ENCODE results near the gene FOXO3. TPM values are rescaled to one million over a fixed set of nuclear protein-coding genes. Genes with fewer than 3 reads are reported as not detected.
A peak's percentile ranks its signal among the peaks of the same experiment; 100 is the strongest.
"Not testable (repeated sequence)": the region's sequence is repeated elsewhere in the genome, so short reads cannot be mapped to it uniquely, and the experiment has no call there.

Gene FOXO3
- polyA plus RNA-seq, 2 donors, result 9.6 to 15.3 TPM

- H3K9me3 ChIP-seq (ENCODE audit: control insufficient read depth in 2 of 2, insufficient read depth in 1 of 2, low read depth in 1 of 2, low read length in 1 of 2), result no peaks in the 10 kb centered on the region
- no peak overlapping the region for H3K4me3 ChIP-seq (ENCODE audit: low read depth in 1 of 2, low read length in 2 of 2)
- H3K27me3 ChIP-seq (ENCODE audit: control insufficient read depth in 1 of 2, insufficient read depth in 2 of 2, low read length in 2 of 2), result no peaks in the 10 kb centered on the region
- H3K36me3 ChIP-seq (ENCODE audit: control insufficient read depth in 2 of 2, insufficient read depth in 2 of 2, low read length in 1 of 2), result peaks cover 0 to 2% of the 10 kb centered on the region in 2 donors
- no peak overlapping the region for H3K27ac ChIP-seq (ENCODE audit: low read depth in 2 of 2, low read length in 1 of 2)
- peaks cover 4 to 17% of the 10 kb centered on the region in 2 donors for H3K4me1 ChIP-seq (ENCODE audit: control insufficient read depth in 2 of 2, insufficient read depth in 2 of 2, low read length in 1 of 2)
- 85 to 90% methylated on average over 6 of the region's 6 CpGs for WGBS, 2 donors
Measured at GRCh38 chr6:108673153-108673552, 112.4 kb downstream of the FOXO3 start.

GRCh38 chr6:108673602-108674001 is 112.9 kb downstream of the FOXO3 start:
- WGBS, 2 donors, result 47 to 72% methylated on average over 2 of the region's 2 CpGs
- Histone ChIP-seq H3K36me3 (ENCODE audit: control insufficient read depth in 2 of 2, insufficient read depth in 2 of 2, low read length in 1 of 2) (peaks cover 0 to 2% of the 10 kb centered on the region in 2 donors), H3K4me1 (ENCODE audit: control insufficient read depth in 2 of 2, insufficient read depth in 2 of 2, low read length in 1 of 2) (peaks cover 4 to 17% of the 10 kb centered on the region in 2 donors), H3K27ac (ENCODE audit: low read depth in 2 of 2, low read length in 1 of 2) (no peak overlapping the region), H3K27me3 (ENCODE audit: control insufficient read depth in 1 of 2, insufficient read depth in 2 of 2, low read length in 2 of 2) (no peaks in the 10 kb centered on the region), H3K9me3 (ENCODE audit: control insufficient read depth in 2 of 2, insufficient read depth in 1 of 2, low read depth in 1 of 2, low read length in 1 of 2) (no peaks in the 10 kb centered on the region), H3K4me3 (ENCODE audit: low read depth in 1 of 2, low read length in 2 of 2) (no peak overlapping the region)

GRCh38 chr6:108675226-108676200 is 114.8 kb downstream of the FOXO3 start:
- peak overlapping the region in 1 of 2 donors; percentile 66 for H3K27ac ChIP-seq (ENCODE audit: low read depth in 2 of 2, low read length in 1 of 2)
- H3K9me3 ChIP-seq (ENCODE audit: control insufficient read depth in 2 of 2, insufficient read depth in 1 of 2, low read depth in 1 of 2, low read length in 1 of 2), result no peaks in the 10 kb centered on the region
- no peak overlapping the region for H3K4me3 ChIP-seq (ENCODE audit: low read depth in 1 of 2, low read length in 2 of 2)
- WGBS, 2 donors, result 75 to 78% methylated on average over 3 of the region's 3 CpGs
- peaks cover 0 to 4% of the 10 kb centered on the region in 2 donors for H3K36me3 ChIP-seq (ENCODE audit: control insufficient read depth in 2 of 2, insufficient read depth in 2 of 2, low read length in 1 of 2)
- H3K4me1 ChIP-seq (ENCODE audit: control insufficient read depth in 2 of 2, insufficient read depth in 2 of 2, low read length in 1 of 2), result peaks cover 4 to 17% of the 10 kb centered on the region in 2 donors
- H3K27me3 ChIP-seq (ENCODE audit: control insufficient read depth in 1 of 2, insufficient read depth in 2 of 2, low read length in 2 of 2), result no peaks in the 10 kb centered on the region

GRCh38 chr6:108676555-108676954 is 115.8 kb downstream of the FOXO3 start:
- no peaks in the 10 kb centered on the region for H3K27me3 ChIP-seq (ENCODE audit: control insufficient read depth in 1 of 2, insufficient read depth in 2 of 2, low read length in 2 of 2)
- 78 to 86% methylated on average over 3 of the region's 3 CpGs for WGBS, 2 donors
- no peak overlapping the region for H3K4me3 ChIP-seq (ENCODE audit: low read depth in 1 of 2, low read length in 2 of 2)
- H3K36me3 ChIP-seq (ENCODE audit: control insufficient read depth in 2 of 2, insufficient read depth in 2 of 2, low read length in 1 of 2), result peaks cover 0 to 4% of the 10 kb centered on the region in 2 donors
- H3K27ac ChIP-seq (ENCODE audit: low read depth in 2 of 2, low read length in 1 of 2), result no peak overlapping the region
- peaks cover 0 to 13% of the 10 kb centered on the region in 2 donors for H3K4me1 ChIP-seq (ENCODE audit: control insufficient read depth in 2 of 2, insufficient read depth in 2 of 2, low read length in 1 of 2)
- H3K9me3 ChIP-seq (ENCODE audit: control insufficient read depth in 2 of 2, insufficient read depth in 1 of 2, low read depth in 1 of 2, low read length in 1 of 2), result no peaks in the 10 kb centered on the region

- Histone ChIP-seq H3K36me3 (ENCODE audit: control insufficient read depth in 2 of 2, insufficient read depth in 2 of 2, low read length in 1 of 2) (peaks cover 0 to 4% of the 10 kb centered on the region in 2 donors), H3K4me3 (ENCODE audit: low read depth in 1 of 2, low read length in 2 of 2) (no peak overlapping the region), H3K27ac (ENCODE audit: low read depth in 2 of 2, low read length in 1 of 2) (no peak overlapping the region), H3K9me3 (ENCODE audit: control insufficient read depth in 2 of 2, insufficient read depth in 1 of 2, low read depth in 1 of 2, low read length in 1 of 2) (no peaks in the 10 kb centered on the region), H3K27me3 (ENCODE audit: control insufficient read depth in 1 of 2, insufficient read depth in 2 of 2, low read length in 2 of 2) (no peaks in the 10 kb centered on the region), H3K4me1 (ENCODE audit: control insufficient read depth in 2 of 2, insufficient read depth in 2 of 2, low read length in 1 of 2) (peaks cover 0 to 10% of the 10 kb centered on the region in 2 donors)
- WGBS, 2 donors, result 88 to 90% methylated on average over 3 of the region's 3 CpGs
Measured at GRCh38 chr6:108677357-108677756, 116.6 kb downstream of the FOXO3 start.

- H3K4me3 ChIP-seq (ENCODE audit: low read depth in 1 of 2, low read length in 2 of 2), result no peak overlapping the region
- H3K9me3 ChIP-seq (ENCODE audit: control insufficient read depth in 2 of 2, insufficient read depth in 1 of 2, low read depth in 1 of 2, low read length in 1 of 2), result no peaks in the 10 kb centered on the region
- no peaks in the 10 kb centered on the region for H3K27me3 ChIP-seq (ENCODE audit: control insufficient read depth in 1 of 2, insufficient read depth in 2 of 2, low read length in 2 of 2)
- no peak overlapping the region for H3K27ac ChIP-seq (ENCODE audit: low read depth in 2 of 2, low read length in 1 of 2)
- WGBS, 2 donors, result 68 to 76% methylated on average over 1 of the region's 1 CpG
- peaks cover 0 to 4% of the 10 kb centered on the region in 2 donors for H3K36me3 ChIP-seq (ENCODE audit: control insufficient read depth in 2 of 2, insufficient read depth in 2 of 2, low read length in 1 of 2)
- H3K4me1 ChIP-seq (ENCODE audit: control insufficient read depth in 2 of 2, insufficient read depth in 2 of 2, low read length in 1 of 2), result peaks cover 0 to 10% of the 10 kb centered on the region in 2 donors
Measured at GRCh38 chr6:108677894-108678293, 117.2 kb downstream of the FOXO3 start.

- H3K27me3 ChIP-seq (ENCODE audit: control insufficient read depth in 1 of 2, insufficient read depth in 2 of 2, low read length in 2 of 2); H3K36me3 ChIP-seq (ENCODE audit: control insufficient read depth in 2 of 2, insufficient read depth in 2 of 2, low read length in 1 of 2); H3K9me3 ChIP-seq (ENCODE audit: control insufficient read depth in 2 of 2, insufficient read depth in 1 of 2, low read depth in 1 of 2, low read length in 1 of 2); H3K4me1 ChIP-seq (ENCODE audit: control insufficient read depth in 2 of 2, insufficient read depth in 2 of 2, low read length in 1 of 2); H3K27ac ChIP-seq (ENCODE audit: low read depth in 2 of 2, low read length in 1 of 2); H3K4me3 ChIP-seq (ENCODE audit: low read depth in 1 of 2, low read length in 2 of 2): not testable (repeated sequence)
- WGBS, 2 donors, result 91 to 92% methylated on average over 9 of the region's 9 CpGs
Measured at GRCh38 chr6:108680314-108680713, 119.6 kb downstream of the FOXO3 start.

GRCh38 chr6:108681721-108682120 is 121.0 kb downstream of the FOXO3 start:
- not testable (repeated sequence) for H3K4me1 ChIP-seq (ENCODE audit: control insufficient read depth in 2 of 2, insufficient read depth in 2 of 2, low read length in 1 of 2); H3K4me3 ChIP-seq (ENCODE audit: low read depth in 1 of 2, low read length in 2 of 2); H3K27ac ChIP-seq (ENCODE audit: low read depth in 2 of 2, low read length in 1 of 2); H3K9me3 ChIP-seq (ENCODE audit: control insufficient read depth in 2 of 2, insufficient read depth in 1 of 2, low read depth in 1 of 2, low read length in 1 of 2); H3K36me3 ChIP-seq (ENCODE audit: control insufficient read depth in 2 of 2, insufficient read depth in 2 of 2, low read length in 1 of 2); H3K27me3 ChIP-seq (ENCODE audit: control insufficient read depth in 1 of 2, insufficient read depth in 2 of 2, low read length in 2 of 2)
- WGBS, 2 donors, result 92 to 96% methylated on average over 1 of the region's 1 CpG

- 78 to 87% methylated on average over 7 of the region's 7 CpGs for WGBS, 2 donors
- H3K27me3 ChIP-seq (ENCODE audit: control insufficient read depth in 1 of 2, insufficient read depth in 2 of 2, low read length in 2 of 2); H3K27ac ChIP-seq (ENCODE audit: low read depth in 2 of 2, low read length in 1 of 2); H3K9me3 ChIP-seq (ENCODE audit: control insufficient read depth in 2 of 2, insufficient read depth in 1 of 2, low read depth in 1 of 2, low read length in 1 of 2); H3K4me3 ChIP-seq (ENCODE audit: low read depth in 1 of 2, low read length in 2 of 2); H3K4me1 ChIP-seq (ENCODE audit: control insufficient read depth in 2 of 2, insufficient read depth in 2 of 2, low read length in 1 of 2); H3K36me3 ChIP-seq (ENCODE audit: control insufficient read depth in 2 of 2, insufficient read depth in 2 of 2, low read length in 1 of 2): not testable (repeated sequence)
Measured at GRCh38 chr6:108682383-108683119, 121.8 kb downstream of the FOXO3 start.
